ENCODE data around the gene DRD4.
A peak's percentile ranks its signal among the peaks of the same experiment; 100 is the strongest.

DRD4 gene

GRCh38 chr11:610146-610801 lies 26.8 kb upstream of the DRD4 start:
- no peak for DNase-seq

GRCh38 chr11:611001-611996 lies 25.8 kb upstream of the DRD4 start:
- no peak for DNase-seq

DNA sequence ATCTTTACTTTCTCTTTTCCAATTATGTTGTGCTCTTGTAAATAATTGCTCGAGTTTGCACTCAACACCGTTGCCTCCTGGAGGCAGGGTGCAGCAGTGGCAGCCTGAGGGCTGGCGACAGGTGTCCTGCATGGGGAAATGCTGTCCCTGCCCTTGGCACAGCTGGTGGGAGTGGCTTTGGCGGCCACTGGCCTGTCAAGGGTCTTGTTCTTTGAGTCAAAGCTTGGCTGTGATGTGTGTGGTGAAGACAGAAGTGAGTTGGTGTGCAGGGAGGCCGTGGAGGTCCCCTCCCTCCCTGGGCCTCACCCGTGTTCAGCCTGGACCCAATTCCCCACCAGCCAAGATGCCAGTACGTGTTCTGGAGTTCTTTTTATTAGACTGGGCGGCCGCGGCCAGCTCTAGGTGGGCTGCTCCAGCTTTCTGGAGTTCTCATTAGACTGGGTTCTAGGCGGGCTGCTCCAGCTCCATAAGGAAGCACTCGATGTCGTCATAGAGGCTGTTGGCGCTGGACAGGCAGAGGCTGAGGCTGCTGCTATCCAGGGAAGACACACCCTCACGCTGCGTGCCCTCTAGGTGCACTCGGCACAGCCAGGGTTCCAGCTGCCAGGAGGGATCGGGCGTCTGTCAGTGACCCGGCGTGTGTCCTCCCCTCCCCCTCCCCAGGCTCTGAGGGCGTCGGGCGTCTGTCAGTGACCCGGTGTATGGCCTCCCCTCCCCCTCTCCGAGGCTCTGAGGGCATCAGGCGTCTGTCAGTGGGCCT lies 24.7 kb upstream of the DRD4 start:
- DNase-seq, result no peak

DNA sequence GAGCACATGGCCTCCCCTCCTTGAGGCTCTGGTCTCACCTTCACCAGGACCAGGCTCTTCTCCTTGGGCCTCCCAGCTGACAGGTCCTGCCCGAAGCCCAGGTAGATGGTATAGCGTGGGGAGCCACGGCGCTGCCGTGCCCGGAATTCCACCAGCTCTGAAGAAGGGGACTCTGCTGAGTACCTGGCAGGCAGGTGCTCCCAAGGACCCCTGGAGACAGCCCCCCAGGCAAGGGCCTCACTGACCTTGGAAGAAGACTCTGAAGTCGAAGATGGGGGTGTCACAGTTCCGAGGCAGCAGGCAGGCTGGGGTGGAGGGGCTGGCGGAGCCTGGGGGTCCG lies 24.1 kb upstream of the DRD4 start:
- no peak for DNase-seq

DNA sequence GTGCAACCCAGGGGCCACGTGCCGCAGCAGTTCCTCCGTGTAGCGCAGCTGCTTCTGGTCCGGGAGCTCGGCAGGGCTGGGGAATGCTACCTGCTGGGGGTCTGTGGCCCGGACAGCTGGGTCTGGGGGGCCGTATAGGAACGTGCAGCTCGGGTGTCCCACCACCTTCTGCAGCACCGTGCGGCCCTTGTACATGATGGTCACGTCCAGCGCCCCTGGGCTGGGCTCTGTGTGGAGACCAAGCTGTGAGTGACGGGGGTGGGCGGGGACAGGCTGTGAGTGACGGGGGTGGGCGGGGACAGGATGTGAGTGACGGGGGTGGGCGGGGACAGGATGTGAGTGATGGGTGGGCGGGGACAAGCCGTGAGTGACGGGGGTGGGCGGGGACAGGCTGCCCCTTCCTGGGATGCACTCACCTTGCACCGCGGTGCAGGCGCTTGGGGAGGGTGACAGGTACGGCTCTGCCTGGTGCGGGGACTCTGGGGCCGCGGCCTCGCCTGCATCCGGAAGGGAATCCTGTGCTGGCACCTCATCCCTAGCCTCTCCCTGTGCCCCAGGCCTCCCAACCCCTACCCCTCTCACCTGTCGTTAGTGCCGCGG lies 23.6 kb upstream of the DRD4 start:
- peak; percentile 79 for DNase-seq

GRCh38 chr11:614021-614622 lies 22.9 kb upstream of the DRD4 start:
- DNase-seq, result no peak

DNA sequence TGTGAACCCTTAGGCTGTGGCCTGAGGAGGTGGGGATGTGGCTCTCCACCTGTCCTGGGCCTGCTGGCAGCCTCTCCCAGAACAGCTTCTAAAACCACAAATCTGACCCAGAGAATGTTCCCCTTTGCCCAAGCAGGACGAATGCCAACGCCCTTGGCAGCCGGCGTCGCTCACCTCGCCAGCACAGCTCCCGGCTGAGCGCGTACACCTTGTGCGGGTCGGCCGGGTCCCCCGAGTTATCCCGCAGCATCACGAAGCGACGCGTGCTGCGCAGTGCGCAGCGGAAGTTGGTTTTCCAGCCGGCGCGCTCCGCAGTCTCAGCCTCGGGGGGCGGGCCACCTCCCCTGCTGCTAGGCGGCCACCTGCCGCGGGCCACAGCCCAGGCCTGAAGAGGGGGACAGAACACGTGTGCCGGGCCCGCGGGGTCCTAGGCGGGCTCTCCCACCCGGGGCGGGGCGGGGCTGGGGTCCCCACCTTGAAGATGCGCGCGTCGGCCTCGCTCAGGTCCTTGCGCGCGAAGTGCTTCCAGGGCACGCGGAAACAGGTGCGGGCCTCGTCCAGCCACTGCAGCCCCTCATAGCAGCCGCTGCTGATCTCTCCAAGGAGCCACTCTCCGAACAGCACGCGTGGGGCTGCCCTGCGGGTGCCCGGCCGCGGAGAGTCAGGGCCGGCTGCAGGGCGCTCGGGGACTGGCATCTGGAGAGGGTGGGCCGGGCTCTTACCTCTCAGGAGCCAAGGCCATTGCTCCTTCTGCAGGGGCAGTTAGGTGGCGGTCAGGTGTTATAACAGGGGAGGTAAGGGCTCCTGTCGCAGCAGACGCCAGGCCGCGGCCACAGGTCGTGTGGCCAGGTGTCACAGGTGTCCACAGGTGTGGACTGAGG lies 22.2 kb upstream of the DRD4 start:
- no peak for DNase-seq

DNA sequence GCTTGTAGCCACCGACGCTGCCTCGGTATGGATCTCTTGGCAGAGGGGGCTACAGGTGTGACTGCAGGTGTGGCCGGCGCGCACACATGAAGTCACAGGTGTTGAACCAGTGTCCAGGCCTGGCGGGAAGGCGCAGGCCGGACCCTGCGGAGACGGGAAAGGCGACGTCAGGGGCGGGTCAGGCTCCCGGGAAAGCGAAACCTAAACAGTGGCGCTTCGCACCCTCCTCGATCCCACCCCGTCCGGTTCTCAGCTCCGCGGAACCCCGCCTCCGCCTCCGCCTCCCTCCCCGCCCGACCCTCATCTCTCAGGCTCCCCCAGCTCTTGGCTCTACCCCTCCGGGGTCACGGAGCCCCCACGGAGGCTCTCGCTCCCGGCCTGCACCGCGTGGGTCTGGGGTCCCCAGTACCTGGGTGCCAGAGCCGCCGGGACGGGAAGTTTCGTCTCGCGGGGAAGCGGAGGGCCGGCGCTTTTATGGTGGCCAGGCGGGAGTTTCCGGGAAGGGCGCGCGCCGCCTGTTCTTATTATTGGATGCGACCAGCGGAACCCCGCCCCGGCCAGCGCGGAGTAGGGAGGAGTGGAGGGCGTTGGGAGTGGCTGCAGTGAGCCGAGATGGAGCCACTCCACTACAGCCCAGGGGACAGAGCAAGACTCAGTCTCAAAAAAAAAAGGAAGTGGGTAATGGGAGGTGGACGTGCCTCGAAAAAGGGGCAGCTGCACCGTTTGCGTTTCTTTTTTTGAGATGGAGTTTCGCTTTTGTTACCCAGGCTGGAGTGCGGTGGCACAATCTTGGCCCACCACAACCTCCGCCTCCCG lies 21.4 kb upstream of the DRD4 start, which contains the start of gene IRF7:
Gene IRF7, minus strand, starts transcription at position 447 of the 816 bp plus-strand sequence. CDS start 586 bp downstream, outside the sequence.
- peak; percentile 78 for DNase-seq

DNA sequence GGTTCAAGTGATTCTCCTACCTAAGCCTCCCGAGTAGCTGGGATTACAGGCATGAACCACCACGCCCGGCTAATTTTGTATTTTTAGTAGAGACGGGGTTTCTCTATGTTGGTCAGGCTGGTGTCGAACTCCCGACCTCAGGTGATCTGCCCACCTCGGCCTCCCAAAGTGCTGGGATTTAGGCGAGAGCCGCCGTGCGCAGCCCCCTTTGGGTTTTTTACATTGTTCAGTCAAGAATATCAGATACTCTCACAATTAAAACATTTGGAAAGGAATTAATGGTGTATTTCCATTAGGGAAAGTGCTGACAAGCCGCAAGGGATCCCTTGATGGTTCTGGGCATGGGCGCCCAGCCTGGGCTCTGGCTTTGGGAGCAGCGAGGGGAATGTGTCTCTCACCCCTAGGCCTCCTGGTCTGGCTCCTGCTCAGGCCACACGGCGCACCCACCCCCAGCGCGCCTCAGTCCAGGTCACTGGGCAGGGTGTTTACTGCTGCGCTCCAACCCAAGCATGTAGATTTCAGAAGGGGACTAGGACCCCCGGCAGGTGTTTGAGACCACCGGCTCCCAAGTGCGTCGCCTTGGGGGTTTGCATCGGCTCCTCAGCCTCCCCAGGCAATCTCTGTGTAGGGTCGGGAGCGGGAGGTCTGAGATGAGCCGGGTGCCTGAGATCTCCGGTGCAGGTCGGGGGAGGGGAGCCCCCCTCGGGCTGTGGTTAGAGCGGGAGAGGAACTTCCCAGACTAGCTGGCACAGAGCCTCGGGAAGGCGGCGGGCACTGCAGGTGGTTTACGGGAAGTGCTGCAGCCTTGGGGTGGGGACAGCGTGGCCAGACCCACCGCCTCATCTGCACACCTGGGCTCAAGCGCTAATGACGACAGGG lies 20.5 kb upstream of the DRD4 start:
- DNase-seq, result no peak

GRCh38 chr11:617199-617911 lies 19.7 kb upstream of the DRD4 start:
- no peak for DNase-seq

- no peak for DNase-seq
Measured at GRCh38 chr11:617912-618682, 19.0 kb upstream of the DRD4 start.

- no peak for DNase-seq
Measured at GRCh38 chr11:618856-619627, 18.0 kb upstream of the DRD4 start.

GRCh38 chr11:619628-620050 lies 17.4 kb upstream of the DRD4 start:
- no peak for DNase-seq

DNA sequence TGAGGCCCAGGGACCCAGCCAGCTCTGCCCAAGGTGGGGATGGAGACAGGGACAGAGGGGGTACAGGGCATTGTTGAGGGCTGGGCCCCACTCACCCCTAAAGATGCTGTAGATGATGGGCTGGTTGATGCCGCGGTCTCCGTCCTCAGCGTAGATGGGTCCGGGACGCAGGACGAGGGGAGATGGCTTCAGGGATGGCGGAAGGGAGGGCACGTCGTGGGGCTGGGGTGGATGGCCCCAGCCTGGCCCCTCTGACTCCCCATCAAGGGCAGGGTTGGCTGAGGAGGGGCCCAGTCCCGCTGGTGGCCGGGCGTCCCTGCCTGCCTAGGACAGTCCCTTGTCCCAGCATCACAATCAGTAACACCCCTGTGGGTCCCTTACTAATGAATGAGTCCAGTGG lies 16.9 kb upstream of the DRD4 start:
- DNase-seq, result no peak

- no peak for DNase-seq
Measured at GRCh38 chr11:620935-621814, 15.9 kb upstream of the DRD4 start.

DNA sequence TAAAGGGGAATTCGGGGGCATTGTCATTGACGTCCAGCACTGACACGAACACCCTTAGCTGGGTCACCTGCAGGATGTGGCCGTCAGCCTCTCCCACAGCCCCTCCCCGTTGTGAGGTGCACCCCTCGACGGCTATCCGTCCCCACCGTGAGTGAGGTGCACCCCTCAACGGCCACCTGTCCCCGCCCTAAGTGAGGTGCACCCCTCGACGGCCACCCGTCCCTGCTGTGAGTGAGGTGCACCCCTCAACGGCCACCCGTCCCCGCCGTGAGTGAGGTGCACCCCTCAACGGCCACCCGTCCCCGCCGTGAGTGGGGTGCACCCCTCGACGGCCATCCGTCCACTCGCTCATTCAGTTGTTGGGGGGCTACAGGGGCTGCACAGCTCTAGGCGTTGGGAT lies 15.2 kb upstream of the DRD4 start:
- DNase-seq, result no peak
